ENCODE results near the gene MNT.
"Not testable (repeated sequence)": the region's sequence is repeated elsewhere in the genome, so short reads cannot be mapped to it uniquely, and the experiment has no call there.

The MNT gene, protein sequence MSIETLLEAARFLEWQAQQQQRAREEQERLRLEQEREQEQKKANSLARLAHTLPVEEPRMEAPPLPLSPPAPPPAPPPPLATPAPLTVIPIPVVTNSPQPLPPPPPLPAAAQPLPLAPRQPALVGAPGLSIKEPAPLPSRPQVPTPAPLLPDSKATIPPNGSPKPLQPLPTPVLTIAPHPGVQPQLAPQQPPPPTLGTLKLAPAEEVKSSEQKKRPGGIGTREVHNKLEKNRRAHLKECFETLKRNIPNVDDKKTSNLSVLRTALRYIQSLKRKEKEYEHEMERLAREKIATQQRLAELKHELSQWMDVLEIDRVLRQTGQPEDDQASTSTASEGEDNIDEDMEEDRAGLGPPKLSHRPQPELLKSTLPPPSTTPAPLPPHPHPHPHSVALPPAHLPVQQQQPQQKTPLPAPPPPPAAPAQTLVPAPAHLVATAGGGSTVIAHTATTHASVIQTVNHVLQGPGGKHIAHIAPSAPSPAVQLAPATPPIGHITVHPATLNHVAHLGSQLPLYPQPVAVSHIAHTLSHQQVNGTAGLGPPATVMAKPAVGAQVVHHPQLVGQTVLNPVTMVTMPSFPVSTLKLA

DNA sequence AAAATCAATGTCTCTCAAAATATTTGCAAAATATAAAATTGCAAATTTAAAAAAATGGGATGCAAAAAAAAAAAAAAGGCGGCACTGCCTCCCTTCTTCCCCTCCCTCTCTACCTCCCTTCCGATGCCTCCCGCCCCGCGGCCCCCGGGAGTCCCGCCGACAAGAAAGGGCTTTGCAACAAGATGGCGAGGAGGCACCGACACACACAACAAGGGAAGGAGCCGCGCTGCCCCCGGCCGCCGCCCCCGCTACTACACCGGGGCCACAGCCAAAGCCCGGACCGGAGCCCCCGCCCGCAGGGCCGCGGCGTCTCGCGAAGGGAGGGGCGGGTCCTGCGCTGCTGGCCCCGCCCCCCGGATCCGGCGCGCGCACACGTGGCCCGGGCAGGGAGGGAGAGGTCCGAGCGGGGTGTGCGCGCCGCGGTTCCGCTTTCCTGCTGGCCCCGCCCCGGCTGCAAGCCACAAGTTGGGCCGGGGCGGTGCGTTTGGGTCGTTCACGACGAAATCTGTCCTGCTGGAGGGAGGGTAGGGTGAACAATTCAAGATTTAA, at the start of gene MNT:
TSS of gene MNT (minus strand) at position 184 of the 549 bp plus-strand sequence. CDS start 348 bp downstream, outside the sequence.
- no peak for FAIRE-seq

DNA sequence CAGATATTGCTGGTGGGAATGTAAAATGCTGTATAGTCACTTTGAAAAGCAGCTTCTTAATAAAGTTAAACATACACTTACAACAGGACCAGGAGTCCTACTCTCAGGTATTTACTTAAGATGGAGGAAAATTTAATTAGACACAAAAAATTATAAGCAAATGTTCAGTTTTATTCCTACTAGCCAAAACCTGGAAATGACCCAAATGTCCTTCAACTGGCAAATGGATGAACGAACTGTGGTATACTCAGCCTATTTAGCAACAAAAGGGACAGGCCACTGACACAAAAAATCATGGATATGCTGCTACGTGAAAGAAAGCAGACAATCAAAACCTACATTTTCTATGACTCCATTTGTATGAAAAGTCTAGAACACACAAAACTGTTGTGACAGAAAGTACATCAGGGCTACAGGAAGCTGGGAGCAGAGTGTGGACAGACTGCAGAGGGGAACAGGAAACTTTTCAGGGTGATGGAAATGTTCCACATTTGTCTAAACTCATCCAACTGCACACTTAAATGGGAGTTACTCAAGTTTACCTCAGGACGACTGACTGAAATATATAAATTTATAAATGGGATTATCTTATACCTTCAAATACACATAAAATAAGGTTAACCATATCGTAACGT, 49.3 kb upstream of the MNT start:
- FAIRE-seq: peak; percentile 42

DNA sequence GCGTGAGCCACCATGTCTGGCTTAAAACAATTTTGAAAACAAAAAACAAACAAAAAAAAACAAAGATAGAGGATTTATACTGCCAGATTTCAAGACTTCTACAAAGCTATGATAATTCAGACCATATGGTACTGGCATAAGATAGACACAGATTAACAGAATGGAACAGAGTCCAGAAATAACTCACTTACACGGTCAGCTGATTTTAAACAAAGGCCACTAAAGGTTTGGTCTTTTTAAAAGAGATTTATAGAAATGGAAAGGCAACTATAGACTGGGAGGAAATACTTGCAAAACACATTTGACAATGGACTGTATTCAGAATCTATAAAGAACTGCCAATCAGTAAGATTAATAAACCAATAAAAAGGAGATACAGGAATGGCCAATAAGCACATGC, 48.6 kb upstream of the MNT start:
- no peak for FAIRE-seq

DNA sequence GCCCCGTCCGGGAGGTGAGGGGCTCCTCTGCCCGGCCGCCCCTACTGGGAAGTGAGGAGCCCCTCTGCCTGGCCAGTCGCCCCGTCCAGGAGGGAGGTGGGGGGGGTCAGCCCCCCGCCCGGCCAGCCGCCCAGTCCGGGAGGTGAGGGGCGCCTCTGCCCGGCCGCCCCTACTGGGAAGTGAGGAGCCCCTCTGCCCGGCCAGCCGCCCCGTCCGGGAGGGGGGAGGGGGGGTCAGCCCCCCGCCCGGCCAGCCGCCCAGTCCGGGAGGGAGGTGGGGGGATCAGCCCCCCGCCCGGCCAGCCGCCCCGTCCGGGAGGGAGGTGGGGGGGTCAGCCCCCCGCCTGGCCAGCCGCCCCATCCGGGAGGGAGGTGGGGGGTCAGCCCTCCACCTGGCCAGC, 46.6 kb upstream of the MNT start:
- not testable (repeated sequence) for FAIRE-seq

DNA sequence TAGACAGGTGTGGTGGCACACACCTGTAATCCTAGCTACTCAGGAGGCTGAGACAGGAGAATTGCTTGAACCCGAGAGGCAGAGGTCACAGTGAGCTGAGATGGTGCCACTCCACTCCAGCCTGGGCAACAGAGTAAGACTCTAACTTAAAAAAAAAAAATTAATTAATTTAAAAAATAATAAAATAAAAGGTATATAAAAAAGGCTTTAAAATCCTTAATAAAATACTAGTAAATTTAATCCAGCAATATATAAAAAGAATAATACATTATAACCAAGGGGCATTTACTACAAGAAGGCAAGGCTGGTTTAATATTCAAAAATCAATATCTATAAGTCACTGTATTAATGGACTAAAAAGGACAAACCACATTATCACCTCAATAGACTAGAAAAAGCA, 44.8 kb upstream of the MNT start:
- FAIRE-seq: peak; percentile 55

DNA sequence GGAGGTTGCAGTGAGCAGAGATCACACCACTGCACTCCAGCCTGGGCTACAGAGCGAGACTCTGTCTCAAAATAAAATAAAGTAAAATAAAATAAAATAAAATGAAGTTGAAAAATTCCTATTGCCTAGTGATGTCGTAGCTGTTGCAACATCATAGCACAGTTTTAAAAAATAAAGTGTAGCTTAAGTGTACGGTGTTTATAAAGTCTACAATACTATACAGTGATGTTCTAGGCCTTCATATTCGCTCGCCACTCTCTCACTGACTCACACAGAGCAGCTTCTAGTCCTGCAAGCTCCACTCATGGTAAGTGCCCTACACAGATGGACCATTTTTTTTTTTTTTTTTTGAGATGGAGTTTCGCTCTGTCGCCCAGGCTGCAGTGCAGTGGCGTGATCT, 43.5 kb upstream of the MNT start:
- FAIRE-seq: no peak

DNA sequence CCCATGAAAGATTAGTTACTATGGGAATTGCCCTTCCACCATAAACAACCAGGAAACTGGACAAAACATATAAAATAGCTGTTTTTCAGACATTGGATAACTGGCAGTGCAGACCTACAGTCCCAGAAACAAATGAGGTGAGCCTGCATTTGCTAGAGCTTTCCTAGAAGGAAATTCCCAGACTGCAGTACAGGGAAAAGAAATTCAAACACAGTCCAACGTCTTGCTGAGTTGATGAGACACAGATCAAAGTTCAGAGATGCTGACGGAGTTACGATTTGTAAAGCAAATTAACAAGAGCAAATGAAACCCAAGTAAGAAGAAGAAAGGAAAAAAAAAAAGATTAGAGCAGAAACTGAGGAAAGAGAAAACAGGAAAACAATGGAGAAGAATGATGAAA, 41.3 kb upstream of the MNT start:
- no peak for FAIRE-seq

DNA sequence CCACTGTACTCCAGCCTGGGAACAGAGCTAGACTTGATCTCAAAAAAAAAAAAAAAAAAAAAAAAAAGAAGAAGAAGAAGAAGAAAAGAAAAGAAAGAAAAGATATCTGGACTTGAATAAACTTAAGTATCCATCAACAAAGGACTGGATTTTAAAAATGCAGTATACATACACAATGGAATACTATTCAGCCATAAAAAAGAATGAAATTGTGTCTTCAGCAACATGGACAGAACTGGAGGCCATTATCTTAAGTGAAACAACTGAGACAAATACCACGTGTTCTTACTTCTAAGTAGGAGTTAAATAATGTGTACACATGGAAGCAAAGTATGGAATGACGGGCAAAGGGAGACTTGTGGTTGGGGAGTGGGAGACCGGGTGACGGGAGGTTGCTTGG, 40.1 kb upstream of the MNT start:
- no peak for FAIRE-seq

DNA sequence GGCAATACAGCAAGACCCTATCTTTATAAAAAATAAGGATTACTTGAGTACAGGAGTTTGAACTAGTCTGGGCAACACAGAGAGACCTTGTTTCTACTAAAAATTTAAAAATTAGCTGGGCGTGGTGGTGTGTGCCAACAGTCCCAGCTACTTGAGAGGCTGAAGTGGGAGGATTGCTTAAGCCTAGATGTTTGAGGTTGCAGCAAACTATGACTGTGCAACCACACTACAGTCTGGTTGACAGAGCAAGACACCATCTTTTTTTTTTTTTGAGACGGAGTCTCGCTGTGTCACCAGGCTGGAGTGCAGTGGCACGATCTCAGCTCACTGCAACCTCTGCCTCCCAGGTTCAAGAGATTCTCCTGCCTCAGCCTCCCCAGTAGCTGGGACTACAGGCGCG, 39.1 kb upstream of the MNT start:
- not testable (repeated sequence) for FAIRE-seq

DNA sequence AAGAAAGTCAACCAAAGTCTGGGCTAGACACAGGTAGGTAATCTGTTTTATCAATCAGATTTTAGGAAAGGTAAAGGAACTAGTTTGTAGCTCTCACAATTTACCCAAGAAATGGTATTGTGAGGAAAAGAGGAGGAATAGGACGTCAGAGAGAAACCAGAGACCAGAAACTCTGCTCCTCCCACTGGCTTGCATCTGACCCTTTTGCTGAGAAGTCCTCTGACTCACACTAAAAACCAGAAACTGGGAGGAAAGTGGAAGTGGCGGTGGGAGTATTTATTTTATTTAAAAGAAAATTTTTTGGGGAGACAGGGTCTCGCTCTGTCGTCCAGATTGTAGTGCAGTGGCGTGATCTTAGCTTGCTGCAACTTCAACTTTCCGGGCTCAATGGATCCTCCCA, 38.0 kb upstream of the MNT start:
- no peak for FAIRE-seq

DNA sequence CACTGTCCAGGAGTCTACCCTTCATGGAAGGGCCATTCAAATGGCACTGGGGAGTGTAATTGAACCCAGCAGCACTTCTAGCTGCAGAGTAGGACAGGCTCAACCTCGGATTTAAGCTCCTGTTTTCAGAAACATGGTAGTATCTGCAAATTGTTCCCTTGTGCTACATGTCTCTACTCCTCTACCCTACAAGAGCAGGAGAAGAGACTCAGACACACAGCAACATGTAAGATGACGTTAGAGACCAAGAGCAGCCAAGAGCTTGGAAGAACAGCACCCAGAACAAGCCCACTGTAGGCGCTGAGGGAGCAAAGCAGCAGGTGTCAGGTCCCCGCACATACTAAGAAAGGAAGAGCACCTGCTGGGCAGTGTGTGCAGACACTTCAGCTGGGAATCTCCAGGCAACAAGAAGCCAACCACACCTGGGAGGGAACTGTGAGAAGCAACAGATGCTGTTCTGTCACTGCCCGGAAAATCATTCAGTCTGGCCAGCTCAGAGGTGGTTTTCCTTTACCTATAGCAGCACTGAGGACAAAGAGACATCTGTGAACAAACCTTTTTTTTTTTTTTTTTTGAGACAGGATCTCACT, 35.6 kb upstream of the MNT start:
- no peak for FAIRE-seq

DNA sequence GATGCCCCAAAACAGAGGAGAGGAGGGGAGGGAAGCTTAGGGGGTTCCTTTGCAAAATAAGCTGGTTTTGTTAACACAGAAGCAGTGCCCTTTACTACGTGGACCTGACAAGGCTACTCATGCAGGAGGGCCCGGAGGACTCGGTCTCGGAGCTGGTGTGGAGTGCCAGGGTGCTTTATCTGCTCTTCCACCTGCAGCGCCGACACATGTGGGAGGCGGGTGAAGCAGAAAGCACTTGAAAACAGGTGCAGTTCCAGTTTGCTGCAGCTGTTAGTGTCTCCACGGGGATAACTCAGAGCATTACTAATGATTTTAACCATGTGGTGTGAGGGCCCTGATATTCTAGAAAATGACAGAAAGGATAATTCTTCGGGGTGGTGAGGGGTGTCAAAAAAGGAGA, 35.0 kb upstream of the MNT start:
- no peak for FAIRE-seq

DNA sequence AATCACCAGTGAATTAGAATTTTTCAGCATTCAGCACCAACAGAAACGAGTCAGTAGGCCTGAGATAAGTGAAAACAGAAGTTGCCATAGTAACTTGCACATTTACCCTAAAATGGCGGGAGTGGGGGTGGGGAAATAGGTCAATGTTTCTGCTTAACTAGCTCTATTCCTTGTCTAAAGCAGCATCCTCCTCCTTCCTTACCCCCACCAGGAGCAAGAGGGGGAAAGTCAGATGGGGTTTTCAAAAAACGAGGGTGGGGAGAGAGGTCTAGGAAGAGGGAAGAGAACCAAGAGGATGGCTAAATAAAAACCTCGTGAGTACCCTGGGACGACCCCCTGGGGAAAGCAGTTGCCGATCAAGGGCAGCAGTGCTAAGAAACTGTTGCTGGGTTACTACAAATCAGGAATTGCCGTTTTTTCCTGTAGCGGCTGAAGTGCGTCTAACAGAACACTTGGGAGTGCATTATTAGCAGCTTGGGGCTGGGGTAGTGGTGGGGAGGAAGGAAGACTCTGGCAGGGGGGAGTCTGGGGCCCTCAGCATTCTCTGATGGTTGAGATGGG, 34.4 kb upstream of the MNT start:
- no peak for FAIRE-seq

DNA sequence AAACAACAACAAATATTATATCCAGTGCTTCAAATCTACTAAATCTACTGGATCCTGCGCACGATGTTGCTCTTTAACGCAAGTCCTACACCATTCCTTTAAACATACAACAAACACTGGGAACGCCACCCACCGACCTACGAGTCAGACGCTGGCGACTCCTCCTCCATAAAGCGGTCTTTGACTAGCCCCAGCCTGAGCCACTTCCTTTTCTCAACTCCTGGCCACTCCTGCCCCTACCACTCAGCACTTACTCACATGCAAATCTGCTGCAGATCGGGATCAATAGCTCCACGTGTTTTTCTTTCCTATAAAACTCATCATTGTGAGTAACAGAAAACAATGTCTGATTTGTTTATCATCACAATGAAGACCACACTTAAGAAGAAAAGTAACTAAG, 32.8 kb upstream of the MNT start:
- FAIRE-seq: no peak

DNA sequence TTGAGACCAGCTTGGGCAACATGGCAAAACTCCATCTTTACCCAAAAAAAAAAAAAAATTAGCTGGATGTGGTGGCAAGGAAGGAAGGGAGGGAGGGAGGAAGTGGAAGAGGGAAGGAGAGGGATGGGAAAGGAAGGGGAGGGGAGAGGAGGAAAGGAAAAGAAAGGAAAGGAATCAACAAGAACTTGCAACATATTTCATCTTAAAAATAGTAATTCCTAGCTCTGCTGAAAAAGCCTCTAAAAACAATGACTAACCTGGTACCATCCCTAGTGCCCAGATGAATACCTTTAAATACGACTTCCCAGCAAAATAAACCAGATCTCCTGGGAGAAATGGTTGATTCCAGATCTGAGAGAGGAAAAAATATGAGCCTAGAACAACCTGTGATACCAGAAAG, 27.1 kb upstream of the MNT start:
- FAIRE-seq: no peak

DNA sequence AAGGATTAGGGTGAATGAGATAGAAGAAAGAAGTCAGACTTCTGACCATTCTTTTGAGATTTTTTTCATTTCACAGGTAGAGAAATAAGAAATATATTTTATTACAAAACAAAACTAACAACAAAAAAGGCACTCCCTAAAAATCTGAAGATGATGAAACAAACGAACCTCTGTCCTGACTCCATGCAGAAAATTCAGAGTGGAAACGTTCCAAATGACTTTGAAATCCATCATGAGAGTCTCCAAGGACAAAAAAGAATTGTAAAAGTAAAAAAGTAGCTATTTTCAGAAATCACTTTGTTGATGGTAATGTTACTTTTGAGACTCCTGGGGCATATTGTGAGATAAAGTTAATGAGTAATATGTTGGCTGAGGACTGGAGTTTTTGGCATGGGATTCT, 26.4 kb upstream of the MNT start:
- no peak for FAIRE-seq

DNA sequence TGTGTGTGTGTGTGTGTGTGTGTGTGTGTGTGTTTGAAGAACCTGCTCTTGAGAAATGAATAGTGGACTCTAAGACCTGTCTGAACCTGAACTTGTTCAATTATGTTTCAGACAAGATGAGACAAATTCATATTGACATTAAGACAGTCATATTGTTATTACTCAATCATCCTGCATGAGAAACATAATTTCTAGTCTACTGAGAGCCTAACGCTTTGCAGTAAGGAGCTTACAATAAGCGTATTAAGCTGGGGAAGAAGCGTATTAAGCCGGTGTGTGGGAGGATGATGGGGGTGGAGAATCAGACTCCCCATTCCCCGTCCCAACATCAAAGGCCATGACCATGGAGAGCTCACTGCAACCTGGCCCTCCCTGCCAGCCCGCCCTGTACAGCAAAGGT, 22.4 kb upstream of the MNT start:
- no peak for FAIRE-seq

DNA sequence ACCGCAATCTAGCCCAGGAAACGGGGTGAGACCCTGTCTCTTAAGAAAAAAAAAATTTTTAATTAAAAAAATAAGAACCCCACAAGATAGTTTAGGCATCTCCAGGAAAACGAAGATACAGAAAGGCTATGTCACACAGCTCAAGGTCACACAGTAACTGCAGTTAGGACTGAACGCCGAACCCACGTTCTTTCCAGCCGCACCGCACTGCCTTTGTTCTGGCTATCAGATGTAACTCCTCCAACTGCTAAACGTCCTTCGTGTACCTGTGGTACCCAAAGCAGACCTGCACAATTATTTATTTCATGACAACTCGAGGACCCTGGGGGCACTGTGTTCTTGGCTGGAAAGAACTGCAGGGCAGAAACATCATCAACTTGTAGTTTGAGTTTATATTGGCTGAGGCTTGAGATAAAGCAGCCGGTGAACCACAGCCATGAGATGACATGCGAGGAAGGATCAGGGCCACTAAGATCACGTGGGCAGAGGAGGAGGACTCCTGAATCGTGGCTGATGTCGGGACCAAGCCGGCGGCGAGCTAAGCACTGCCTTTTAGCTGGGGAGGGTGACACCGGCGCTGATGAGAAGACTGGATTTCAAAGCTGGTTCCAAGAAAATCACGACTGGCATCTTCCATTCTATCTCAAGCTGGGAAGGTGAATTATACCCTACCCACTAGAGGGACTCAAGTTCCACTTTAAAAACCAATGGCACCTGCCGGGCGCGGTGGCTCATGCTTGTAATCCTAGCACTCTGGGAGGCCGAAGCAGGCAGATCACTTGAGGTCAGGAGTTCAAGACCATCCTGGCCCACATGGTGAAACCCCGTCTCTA, 20.7 kb upstream of the MNT start:
- FAIRE-seq: no peak

DNA sequence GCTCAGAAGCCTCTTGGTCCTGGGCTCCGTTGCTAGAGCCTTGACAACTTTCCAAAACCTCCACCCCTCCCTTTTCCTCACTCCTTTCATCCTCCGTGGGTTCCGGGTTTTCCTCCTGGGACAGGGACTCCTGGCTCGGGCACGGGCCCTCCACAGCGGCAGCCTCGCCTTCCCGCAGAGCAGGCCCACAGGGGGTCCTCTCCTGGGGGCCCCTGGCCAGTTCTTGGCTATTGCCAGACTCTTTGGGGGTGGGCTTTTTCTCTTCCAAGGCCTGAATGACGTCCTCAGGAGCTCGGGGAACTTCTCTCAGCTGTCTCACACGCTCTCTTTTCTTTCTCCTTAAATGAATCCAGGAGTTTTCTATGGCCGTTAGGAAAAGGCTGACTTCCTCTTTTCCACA, 19.3 kb upstream of the MNT start:
- no peak for FAIRE-seq

DNA sequence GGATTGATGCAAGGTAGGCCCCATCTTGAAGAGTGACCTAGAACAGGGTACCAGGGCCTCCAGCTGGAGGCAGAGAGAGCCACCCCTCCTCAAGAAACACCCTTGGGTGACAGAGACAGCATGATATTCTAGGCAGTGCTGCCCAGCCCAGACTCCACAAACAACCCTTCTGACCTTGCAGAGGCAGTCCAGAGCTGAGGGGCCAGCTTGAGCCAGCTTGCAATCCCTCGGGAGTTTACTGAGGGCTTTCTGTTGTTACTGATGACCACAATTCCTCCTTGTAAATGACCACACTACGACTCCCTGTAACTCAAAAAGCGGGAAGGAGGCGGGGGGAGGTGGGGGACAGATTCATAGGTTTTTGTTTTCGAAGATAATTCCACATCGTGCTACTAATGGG, 18.6 kb upstream of the MNT start:
- no peak for FAIRE-seq

DNA sequence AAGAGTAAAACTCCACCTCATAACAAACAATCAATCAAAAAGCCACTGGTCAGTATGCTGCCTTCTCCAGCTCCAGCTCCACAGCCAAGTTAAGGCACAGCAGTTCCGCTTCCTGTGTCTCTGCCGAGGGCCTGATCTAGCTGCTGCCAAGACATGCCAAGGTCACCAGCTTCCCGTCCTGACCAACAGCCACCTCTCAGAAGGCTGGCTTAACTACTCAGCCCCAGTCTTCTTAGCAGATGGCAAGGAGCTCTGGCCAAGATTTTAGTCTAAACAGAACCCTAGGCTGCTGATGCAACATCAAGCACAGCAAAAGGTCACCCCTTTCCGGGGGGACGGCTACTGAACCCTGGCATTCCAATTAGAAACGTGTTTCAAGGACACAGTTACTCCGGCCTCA, 17.7 kb upstream of the MNT start:
- FAIRE-seq: no peak

DNA sequence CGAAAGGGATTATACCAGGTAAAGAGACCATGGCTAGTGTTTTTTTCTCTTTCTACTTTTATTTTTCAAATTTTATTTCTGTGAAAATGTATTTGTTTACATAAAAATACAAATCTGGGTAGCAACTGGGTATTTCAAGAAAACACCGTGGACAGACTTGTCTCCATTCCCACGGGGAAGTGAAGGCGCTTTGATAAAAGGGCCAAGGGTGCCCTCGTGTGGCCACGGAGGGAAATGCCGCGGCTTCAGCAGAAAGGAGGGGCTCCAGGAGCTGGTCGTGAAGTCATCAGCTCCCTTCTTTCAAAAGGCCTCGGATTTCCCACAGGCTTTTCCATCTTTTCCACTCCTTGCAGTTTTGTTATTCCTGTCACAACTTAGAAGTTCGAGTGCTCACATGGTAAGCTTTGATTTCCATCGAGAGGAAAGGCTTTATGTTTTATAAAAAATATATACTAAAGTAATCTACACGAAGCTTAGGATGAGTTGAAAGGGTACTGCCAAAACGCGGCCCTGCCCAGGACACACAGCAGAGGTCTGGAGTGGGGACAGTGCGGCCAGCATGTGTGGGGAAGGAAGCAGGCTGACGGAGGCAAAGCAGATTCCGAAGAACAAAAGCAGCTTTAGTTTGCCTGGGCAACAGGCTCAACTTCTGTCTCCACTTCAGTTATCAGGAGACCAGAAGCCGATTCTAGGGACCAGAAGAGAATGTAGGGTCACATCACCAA, 15.3 kb upstream of the MNT start:
- peak; percentile 98 for FAIRE-seq

Data from G401.6 (cell line).